ENCODE measurements around the gene PTPN14. TPM values are rescaled to one million over a fixed set of nuclear protein-coding genes. Genes with fewer than 3 reads are reported as not detected.
A peak's percentile ranks its signal among the peaks of the same experiment; 100 is the strongest.

PTPN14 gene
- total RNA-seq, 1 donor from 2014 or later = 43.7 TPM

DNA sequence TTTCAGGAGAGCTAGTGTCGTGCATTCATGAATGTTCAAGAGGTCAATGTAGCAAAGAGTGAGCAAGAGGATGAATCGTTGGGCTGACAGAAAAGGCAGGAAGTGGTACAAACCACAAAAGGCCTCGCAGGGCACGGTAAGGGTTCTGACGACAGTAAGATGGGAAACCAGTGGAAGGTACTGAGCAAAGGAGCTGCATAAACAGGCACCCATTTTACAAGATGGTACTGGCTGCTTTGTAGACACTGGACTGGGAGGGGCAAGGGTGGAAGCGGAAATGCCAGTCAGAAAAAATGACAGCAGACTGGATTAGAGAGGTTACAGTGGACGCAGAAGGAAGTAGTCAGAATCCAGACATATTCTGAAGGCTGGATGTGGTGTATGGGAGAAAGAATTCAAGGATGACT lies 123.5 kb downstream of the PTPN14 start:
- TF ChIP-seq, protein P1, sequence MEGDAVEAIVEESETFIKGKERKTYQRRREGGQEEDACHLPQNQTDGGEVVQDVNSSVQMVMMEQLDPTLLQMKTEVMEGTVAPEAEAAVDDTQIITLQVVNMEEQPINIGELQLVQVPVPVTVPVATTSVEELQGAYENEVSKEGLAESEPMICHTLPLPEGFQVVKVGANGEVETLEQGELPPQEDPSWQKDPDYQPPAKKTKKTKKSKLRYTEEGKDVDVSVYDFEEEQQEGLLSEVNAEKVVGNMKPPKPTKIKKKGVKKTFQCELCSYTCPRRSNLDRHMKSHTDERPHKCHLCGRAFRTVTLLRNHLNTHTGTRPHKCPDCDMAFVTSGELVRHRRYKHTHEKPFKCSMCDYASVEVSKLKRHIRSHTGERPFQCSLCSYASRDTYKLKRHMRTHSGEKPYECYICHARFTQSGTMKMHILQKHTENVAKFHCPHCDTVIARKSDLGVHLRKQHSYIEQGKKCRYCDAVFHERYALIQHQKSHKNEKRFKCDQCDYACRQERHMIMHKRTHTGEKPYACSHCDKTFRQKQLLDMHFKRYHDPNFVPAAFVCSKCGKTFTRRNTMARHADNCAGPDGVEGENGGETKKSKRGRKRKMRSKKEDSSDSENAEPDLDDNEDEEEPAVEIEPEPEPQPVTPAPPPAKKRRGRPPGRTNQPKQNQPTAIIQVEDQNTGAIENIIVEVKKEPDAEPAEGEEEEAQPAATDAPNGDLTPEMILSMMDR (IDR thresholded peaks at IDR 0.05) = no peak
- Histone ChIP-seq H3K27me3 (no peaks in the 10 kb centered on the region), H3K4me1 (no peaks in the 10 kb centered on the region), H3K9me3 (no peaks in the 10 kb centered on the region), H3K4me3 (no peak overlapping the region), H3K36me3 (no peaks in the 10 kb centered on the region), H3K27ac (peak overlapping the region; percentile 20)
- DNase-seq = no peak
- peak; percentile 56 for ATAC-seq
- intact Hi-C loops (cut with DNase I) = no loop called here

DNA sequence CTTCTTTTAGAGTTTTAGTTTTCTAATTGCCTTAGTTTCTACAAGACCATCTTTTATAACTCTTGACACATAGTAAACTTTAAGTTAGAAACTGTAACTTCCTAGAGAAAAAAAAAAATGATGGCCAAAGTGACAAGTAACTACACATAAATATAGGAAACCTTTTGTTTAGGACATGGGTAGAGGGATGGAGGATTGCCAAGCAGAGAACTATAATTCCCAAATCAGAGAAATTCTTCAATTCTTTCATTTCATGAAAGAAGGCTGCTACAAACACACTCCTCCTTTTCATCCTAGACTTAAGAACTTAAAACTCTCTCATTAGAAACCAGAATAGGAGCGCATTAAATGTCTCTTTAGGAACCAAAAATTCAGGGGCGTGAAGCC lies 125.0 kb downstream of the PTPN14 start:
- DNase-seq = no peak
- H3K4me1 ChIP-seq = no peaks in the 10 kb centered on the region
- H3K36me3 ChIP-seq = no peaks in the 10 kb centered on the region
- ATAC-seq = no peak
- H3K9me3 ChIP-seq = no peaks in the 10 kb centered on the region
- H3K27me3 ChIP-seq = no peaks in the 10 kb centered on the region
- no peak overlapping the region for H3K4me3 ChIP-seq
- TF ChIP-seq, protein P1 (IDR thresholded peaks at IDR 0.05) = no peak
- no peak overlapping the region for H3K27ac ChIP-seq
- intact Hi-C loops (cut with DNase I) = no loop called here

DNA sequence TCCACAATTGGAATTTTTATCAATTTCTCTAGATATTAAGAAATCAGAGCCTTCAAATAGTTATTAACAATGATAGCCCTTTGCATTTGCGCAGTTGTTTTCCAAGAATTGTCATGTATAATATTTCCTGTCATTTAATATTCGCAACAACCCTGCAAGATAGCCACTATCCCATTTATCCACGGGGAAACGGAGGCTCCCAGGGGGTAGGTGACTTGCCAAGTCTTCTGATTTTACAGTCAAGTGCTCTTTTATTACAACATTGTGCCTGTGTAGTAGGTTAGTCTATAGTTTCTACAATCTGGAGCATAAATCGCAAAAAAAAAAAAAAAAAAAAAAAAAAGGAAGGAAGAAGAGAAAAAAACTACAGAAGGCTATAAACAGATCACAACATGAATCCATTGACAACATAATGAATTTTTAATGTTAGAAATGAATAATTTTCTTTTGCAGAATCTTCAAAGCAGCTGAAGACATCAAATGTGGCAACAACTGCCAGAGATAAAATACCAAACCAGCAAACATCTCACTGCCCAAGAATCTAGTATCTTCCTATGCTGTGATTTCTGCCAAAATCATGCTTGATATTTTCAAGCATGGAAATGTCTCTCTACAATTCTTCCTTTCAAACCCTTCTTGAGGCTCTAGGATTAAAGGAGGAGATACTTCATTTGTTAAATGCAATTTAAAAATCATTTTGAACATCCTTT lies 125.5 kb downstream of the PTPN14 start:
- Histone ChIP-seq H3K27ac (no peak overlapping the region), H3K4me1 (no peaks in the 10 kb centered on the region), H3K36me3 (no peaks in the 10 kb centered on the region), H3K27me3 (no peaks in the 10 kb centered on the region), H3K4me3 (no peak overlapping the region), H3K9me3 (no peaks in the 10 kb centered on the region)
- TF ChIP-seq, protein P1 (IDR thresholded peaks at IDR 0.05) = no peak
- DNase-seq (no peak), ATAC-seq (no peak)
- intact Hi-C loops (cut with DNase I) = no loop called here

DNA sequence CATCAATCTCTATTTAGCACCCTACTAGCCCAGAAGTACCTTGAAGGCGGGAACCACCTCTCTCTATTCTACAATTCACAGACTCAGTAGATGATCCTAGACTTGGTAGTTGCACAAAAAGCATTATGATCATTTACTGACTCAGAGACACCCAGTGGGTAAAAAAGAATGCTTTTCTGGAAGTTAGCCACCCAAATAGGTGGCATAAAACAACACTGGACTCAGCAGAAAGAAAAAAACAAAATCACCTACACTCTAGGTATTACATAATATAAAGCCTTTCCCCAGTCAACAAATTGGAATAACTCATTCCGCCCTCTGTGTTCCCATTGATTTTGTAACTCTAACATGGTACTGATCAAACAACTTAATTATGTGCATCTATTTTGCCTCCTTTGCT lies 126.3 kb downstream of the PTPN14 start:
- no peaks in the 10 kb centered on the region for H3K4me1 ChIP-seq
- ATAC-seq (no peak), DNase-seq (no peak)
- H3K4me3 ChIP-seq = no peak overlapping the region
- H3K36me3 ChIP-seq = no peaks in the 10 kb centered on the region
- H3K9me3 ChIP-seq = no peaks in the 10 kb centered on the region
- intact Hi-C loops (cut with DNase I) = no loop called here
- TF ChIP-seq, protein P1 (IDR thresholded peaks at IDR 0.05) = no peak
- H3K27ac ChIP-seq = no peak overlapping the region
- no peaks in the 10 kb centered on the region for H3K27me3 ChIP-seq

DNA sequence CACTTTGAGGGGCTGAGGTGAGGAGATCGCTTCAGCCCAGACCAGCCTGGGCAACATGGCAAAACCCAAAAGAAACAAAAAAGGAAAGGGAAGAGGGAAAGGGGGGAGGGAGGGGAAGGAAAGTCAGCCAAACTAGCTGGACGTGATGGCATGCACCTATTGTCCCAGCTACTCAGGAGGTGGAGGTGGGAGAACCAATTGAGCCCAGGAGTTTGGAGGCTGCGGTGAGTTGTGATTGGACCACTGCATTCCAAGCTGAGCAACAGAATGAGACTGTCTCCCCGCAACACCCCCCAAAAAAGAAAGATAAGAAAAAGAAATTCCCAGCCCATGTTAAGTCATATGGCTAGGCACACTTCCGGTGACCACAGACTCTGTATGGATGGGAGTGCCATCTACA lies 128.4 kb downstream of the PTPN14 start:
- Histone ChIP-seq H3K4me3 (no peak overlapping the region), H3K36me3 (no peaks in the 10 kb centered on the region), H3K27me3 (no peaks in the 10 kb centered on the region), H3K4me1 (peaks cover 5% of the 10 kb centered on the region), H3K9me3 (no peaks in the 10 kb centered on the region), H3K27ac (no peak overlapping the region)
- intact Hi-C loops (cut with DNase I) = no loop called here
- TF ChIP-seq, protein P1 (IDR thresholded peaks at IDR 0.05) = no peak
- DNase-seq (no peak), ATAC-seq (no peak)

All from upper lobe of right lung (tissue), 1 donor.